ENCODE data around the gene SH2D3C. TPM values are rescaled to one million over a fixed set of nuclear protein-coding genes. Genes with fewer than 3 reads are reported as not detected.

SH2D3C gene
- total and polyA plus RNA-seq, 4 donors, result 34.5 to 51.5 (median 42.0) TPM

GRCh38 chr9:127724012-127724411, 54.5 kb downstream of the SH2D3C start:
- Histone ChIP-seq H3K9ac (ENCODE audit: insufficient read depth in 1 of 2, low read length in 2 of 2) (no peak overlapping the region), H3K27ac (ENCODE audit: low read depth in 1 of 2, low read length in 1 of 2) (no peak overlapping the region), H3K4me1 (ENCODE audit: control insufficient read depth in 5 of 5, insufficient read depth in 5 of 5, low read length in 5 of 5) (peaks cover 0 to 9% (median 4%) of the 10 kb centered on the region in 5 donors), H3K9me3 (ENCODE audit: control insufficient read depth in 4 of 4, insufficient read depth in 3 of 4, low read length in 3 of 4) (no peaks in the 10 kb centered on the region), H3K36me3 (ENCODE audit: control insufficient read depth in 4 of 4, insufficient read depth in 4 of 4, low read length in 4 of 4) (no peaks in the 10 kb centered on the region), H3K4me3 (no peak overlapping the region), H3K27me3 (ENCODE audit: control insufficient read depth in 3 of 3, insufficient read depth in 3 of 3, low read length in 2 of 3) (no peaks in the 10 kb centered on the region)
- no peak for TF ChIP-seq CTCF (IDR thresholded peaks at IDR 0.05; ENCODE audit: control extremely low read depth, extremely low read depth)
- DNase-seq (peak in 1 of 3 donors; percentile 34), ATAC-seq (ENCODE audit: insufficient read depth, low FRiP score) (peak; percentile 6)
- 50 to 65% methylated on average over 23 of the region's 23 CpGs for WGBS, 2 donors

- H3K27ac ChIP-seq (ENCODE audit: low read depth in 1 of 2, low read length in 1 of 2), result no peak overlapping the region
- no peaks in the 10 kb centered on the region for H3K36me3 ChIP-seq (ENCODE audit: control insufficient read depth in 4 of 4, insufficient read depth in 4 of 4, low read length in 4 of 4)
- peaks cover 0 to 9% (median 4%) of the 10 kb centered on the region in 5 donors for H3K4me1 ChIP-seq (ENCODE audit: control insufficient read depth in 5 of 5, insufficient read depth in 5 of 5, low read length in 5 of 5)
- WGBS, 2 donors, result 59 to 79% methylated on average over 5 of the region's 5 CpGs
- no peaks in the 10 kb centered on the region for H3K9me3 ChIP-seq (ENCODE audit: control insufficient read depth in 4 of 4, insufficient read depth in 3 of 4, low read length in 3 of 4)
- ATAC-seq (ENCODE audit: insufficient read depth, low FRiP score) (peak; percentile 57), DNase-seq (peak in 1 of 3 donors; percentile 25)
- H3K4me3 ChIP-seq, result no peak overlapping the region
- H3K27me3 ChIP-seq (ENCODE audit: control insufficient read depth in 3 of 3, insufficient read depth in 3 of 3, low read length in 2 of 3), result no peaks in the 10 kb centered on the region
- no peak overlapping the region for H3K9ac ChIP-seq (ENCODE audit: insufficient read depth in 1 of 2, low read length in 2 of 2)
- no peak for TF ChIP-seq CTCF (IDR thresholded peaks at IDR 0.05; ENCODE audit: control extremely low read depth, extremely low read depth)
These were observed 55.0 kb downstream of the SH2D3C start for GRCh38 chr9:127723444-127723843.

GRCh38 chr9:127723013-127723412, 55.5 kb downstream of the SH2D3C start:
- Histone ChIP-seq H3K27ac (ENCODE audit: low read depth in 1 of 2, low read length in 1 of 2) (no peak overlapping the region), H3K9me3 (ENCODE audit: control insufficient read depth in 4 of 4, insufficient read depth in 3 of 4, low read length in 3 of 4) (no peaks in the 10 kb centered on the region), H3K4me3 (no peak overlapping the region), H3K27me3 (ENCODE audit: control insufficient read depth in 3 of 3, insufficient read depth in 3 of 3, low read length in 2 of 3) (no peaks in the 10 kb centered on the region), H3K36me3 (ENCODE audit: control insufficient read depth in 4 of 4, insufficient read depth in 4 of 4, low read length in 4 of 4) (no peaks in the 10 kb centered on the region), H3K4me1 (ENCODE audit: control insufficient read depth in 5 of 5, insufficient read depth in 5 of 5, low read length in 5 of 5) (peaks cover 0 to 9% (median 4%) of the 10 kb centered on the region in 5 donors), H3K9ac (ENCODE audit: insufficient read depth in 1 of 2, low read length in 2 of 2) (no peak overlapping the region)
- no peak for ATAC-seq (ENCODE audit: insufficient read depth, low FRiP score)
- no peak for DNase-seq
- 92 to 97% methylated on average over 13 of the region's 13 CpGs for WGBS, 2 donors
- no peak for TF ChIP-seq CTCF (IDR thresholded peaks at IDR 0.05; ENCODE audit: control extremely low read depth, extremely low read depth)
